Type B pancreatic cell (in vitro differentiated cells): ENCODE data around the gene HMCES. TPM values are rescaled to one million over a fixed set of nuclear protein-coding genes. Genes with fewer than 3 reads are reported as not detected.

Experiments used
- DNase-seq: peaks from one replicate; pipeline ENCODE4 v3.0.0; 2021; ENCODE audit warnings: mixed read lengths; ENCODE audit not compliant: unreplicated experiment; ENCODE audit errors: extremely low spot score
- H3K27ac Mint-ChIP-seq: 2 replicates; pipeline ENCODE4 v1.8.0; 2021; ENCODE audit warnings: mild to moderate bottlenecking, mixed read lengths
- H3K27me3 Mint-ChIP-seq: 2 replicates; pipeline ENCODE4 v1.8.0; 2021; ENCODE audit warnings: mixed read lengths
- H3K36me3 Mint-ChIP-seq: 2 replicates; pipeline ENCODE4 v1.8.0; 2021; ENCODE audit warnings: mixed read lengths
- H3K4me1 Mint-ChIP-seq: one replicate; pipeline ENCODE4 v1.8.0; 2021; ENCODE audit warnings: mixed read lengths; ENCODE audit not compliant: unreplicated experiment
- H3K4me3 Mint-ChIP-seq: 2 replicates; pipeline ENCODE4 v1.8.0; 2021; ENCODE audit warnings: mild to moderate bottlenecking, mixed read lengths
- H3K9me3 Mint-ChIP-seq: 2 replicates; pipeline ENCODE4 v1.8.0; 2021; ENCODE audit warnings: mixed read lengths
- CTCF ChIP-seq: fragments of 200-600 bp; sonication (generic); conservative IDR thresholded peaks from 2 replicates; pipeline ENCODE4 v1.5.0; 2021; ENCODE audit warnings: antibody characterized with exemption, mild to moderate bottlenecking
- total RNA-seq: library from RNA; stranded (reverse); gene quantifications from 2 replicates; pipeline ENCODE4 v1.2.1, GENCODE V29; 2021; ENCODE audit warnings: low replicate concordance

HMCES gene
- total RNA-seq, 1 donor from 2014 or later = 34.9 TPM

- H3K9me3 Mint-ChIP-seq = no peaks in the 10 kb centered on the region
- H3K27ac Mint-ChIP-seq = no peak overlapping the region
- no peak for DNase-seq
- no peak for TF ChIP-seq CTCF
- H3K27me3 Mint-ChIP-seq = no peaks in the 10 kb centered on the region
- H3K4me1 Mint-ChIP-seq = peaks cover 19% of the 10 kb centered on the region
- H3K4me3 Mint-ChIP-seq = no peak overlapping the region
- H3K36me3 Mint-ChIP-seq = peaks cover 12% of the 10 kb centered on the region
These were observed 3.1 kb downstream of the HMCES start for GRCh38 chr3:129281726-129282125.

GRCh38 chr3:129282727-129283327 is 4.2 kb downstream of the HMCES start:
- Mint-ChIP-seq H3K36me3 (peaks cover 9% of the 10 kb centered on the region), H3K27ac (peak overlapping the region; percentile 23), H3K4me1 (peaks cover 15% of the 10 kb centered on the region), H3K9me3 (no peaks in the 10 kb centered on the region), H3K4me3 (no peak overlapping the region), H3K27me3 (no peaks in the 10 kb centered on the region)
- DNase-seq = no peak
- TF ChIP-seq CTCF = no peak

GRCh38 chr3:129286081-129286480 is 7.4 kb downstream of the HMCES start:
- TF ChIP-seq CTCF = no peak
- Mint-ChIP-seq H3K36me3 (peaks cover 8% of the 10 kb centered on the region), H3K27me3 (no peaks in the 10 kb centered on the region), H3K4me1 (no peaks in the 10 kb centered on the region), H3K4me3 (no peak overlapping the region), H3K27ac (no peak overlapping the region), H3K9me3 (no peaks in the 10 kb centered on the region)
- DNase-seq = no peak

DNA sequence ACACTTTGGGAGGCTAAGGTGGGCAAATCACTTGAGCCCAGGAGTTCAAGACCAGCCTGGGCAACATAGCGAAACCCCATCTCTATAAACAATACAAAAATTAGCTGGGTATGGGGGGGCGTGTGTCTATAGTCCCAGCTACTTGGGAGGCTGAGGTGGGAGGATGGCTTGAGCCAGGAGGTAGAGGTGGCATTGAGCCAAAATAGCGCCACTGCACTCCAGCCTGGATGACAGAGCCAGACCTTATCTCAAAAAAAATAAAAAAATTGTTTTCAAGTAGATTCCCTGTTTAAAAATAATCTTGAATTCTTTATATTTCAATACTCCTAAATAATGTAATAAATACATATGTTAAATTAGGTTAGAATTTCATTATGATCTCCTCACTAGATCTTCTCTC is 9.8 kb downstream of the HMCES start:
- H3K4me1 Mint-ChIP-seq = no peaks in the 10 kb centered on the region
- H3K4me3 Mint-ChIP-seq = no peak overlapping the region

GRCh38 chr3:129289201-129289921 is 10.7 kb downstream of the HMCES start:
- H3K9me3 Mint-ChIP-seq = no peaks in the 10 kb centered on the region
- DNase-seq = no peak
- TF ChIP-seq CTCF = no peak
- H3K27me3 Mint-ChIP-seq = no peaks in the 10 kb centered on the region
- no peaks in the 10 kb centered on the region for H3K4me1 Mint-ChIP-seq
- no peak overlapping the region for H3K27ac Mint-ChIP-seq
- H3K4me3 Mint-ChIP-seq = no peak overlapping the region
- peaks cover 13% of the 10 kb centered on the region for H3K36me3 Mint-ChIP-seq

More for the DNA sequence above, 9.8 kb downstream of the HMCES start:
- DNase-seq = no peak
- Mint-ChIP-seq H3K27ac (no peak overlapping the region), H3K36me3 (peaks cover 13% of the 10 kb centered on the region), H3K27me3 (no peaks in the 10 kb centered on the region), H3K9me3 (no peaks in the 10 kb centered on the region)
- TF ChIP-seq CTCF = no peak
